ENCODE measurements around the gene ZNF277. TPM values are rescaled to one million over a fixed set of nuclear protein-coding genes. Genes with fewer than 3 reads are reported as not detected.

The ZNF277 gene
- total and polyA plus RNA-seq, 4 donors, result 7.8 to 23.5 (median 14.5) TPM

DNA sequence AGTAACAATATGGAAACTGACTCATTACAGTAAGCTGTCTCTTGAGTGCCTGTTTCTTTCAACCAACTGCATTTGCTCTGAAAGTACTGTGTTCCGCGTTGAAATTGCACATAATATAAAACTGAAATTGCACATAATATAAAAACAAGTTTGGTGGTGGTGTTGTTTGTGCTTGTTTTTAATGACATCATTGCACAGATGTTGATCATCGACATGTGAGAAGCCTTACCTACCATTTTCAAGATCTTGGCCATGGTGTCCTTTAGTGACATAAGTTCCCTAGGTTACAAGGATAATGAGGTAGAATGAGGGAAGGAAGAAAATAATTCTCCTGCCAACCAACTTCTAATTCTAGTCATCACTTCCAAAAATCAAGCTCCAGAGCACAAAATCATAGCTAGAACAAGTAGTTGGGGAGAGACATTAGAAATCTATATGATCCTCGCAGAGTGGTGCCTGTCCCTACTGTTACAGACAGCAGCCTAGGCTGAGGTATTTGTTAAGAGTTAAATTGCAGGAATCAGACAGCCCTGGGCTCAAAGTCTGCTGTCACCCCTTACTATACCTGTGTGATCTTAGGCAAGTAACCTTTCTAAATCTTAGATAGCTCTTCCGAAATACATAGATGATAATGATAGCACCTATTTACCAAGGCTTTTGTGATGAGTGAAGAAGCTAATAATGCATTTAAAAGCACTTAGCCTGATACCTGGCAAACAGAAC, 29.6 kb upstream of the ZNF277 start:
- no peaks in the 10 kb centered on the region for H3K27me3 ChIP-seq (ENCODE audit: control insufficient read depth in 4 of 4, insufficient read depth in 4 of 4, low read length in 3 of 4)
- H3K36me3 ChIP-seq (ENCODE audit: control insufficient read depth in 4 of 4, insufficient read depth in 3 of 4, low read depth in 1 of 4, low read length in 3 of 4), result no peaks in the 10 kb centered on the region
- H3K4me1 ChIP-seq (ENCODE audit: control insufficient read depth in 4 of 4, insufficient read depth in 4 of 4, low read length in 3 of 4), result peaks cover 0 to 3% (median under 1%) of the 10 kb centered on the region in 4 donors
- no peak overlapping the region for H3K4me3 ChIP-seq (ENCODE audit: low read depth in 1 of 3, low read length in 3 of 3)
- no peak overlapping the region for H3K9ac ChIP-seq (ENCODE audit: low read depth in 1 of 2, low read length in 2 of 2)
- no peak overlapping the region for H3K27ac ChIP-seq (ENCODE audit: low read depth in 1 of 2, low read length in 2 of 2)
- no peak for DNase-seq (ENCODE audit: low spot score)
- TF ChIP-seq, protein P1, sequence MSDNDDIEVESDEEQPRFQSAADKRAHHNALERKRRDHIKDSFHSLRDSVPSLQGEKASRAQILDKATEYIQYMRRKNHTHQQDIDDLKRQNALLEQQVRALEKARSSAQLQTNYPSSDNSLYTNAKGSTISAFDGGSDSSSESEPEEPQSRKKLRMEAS (IDR thresholded peaks at IDR 0.05), result no peak
- TF ChIP-seq FOXA1 (IDR thresholded peaks at IDR 0.05) (no peak), NR2F2 (IDR thresholded peaks at IDR 0.05) (no peak), JUND (IDR thresholded peaks at IDR 0.05) (no peak), RAD21 (IDR thresholded peaks at IDR 0.05) (no peak), FOXA2 (IDR thresholded peaks at IDR 0.05) (no peak)
- TF ChIP-seq, protein P2, sequence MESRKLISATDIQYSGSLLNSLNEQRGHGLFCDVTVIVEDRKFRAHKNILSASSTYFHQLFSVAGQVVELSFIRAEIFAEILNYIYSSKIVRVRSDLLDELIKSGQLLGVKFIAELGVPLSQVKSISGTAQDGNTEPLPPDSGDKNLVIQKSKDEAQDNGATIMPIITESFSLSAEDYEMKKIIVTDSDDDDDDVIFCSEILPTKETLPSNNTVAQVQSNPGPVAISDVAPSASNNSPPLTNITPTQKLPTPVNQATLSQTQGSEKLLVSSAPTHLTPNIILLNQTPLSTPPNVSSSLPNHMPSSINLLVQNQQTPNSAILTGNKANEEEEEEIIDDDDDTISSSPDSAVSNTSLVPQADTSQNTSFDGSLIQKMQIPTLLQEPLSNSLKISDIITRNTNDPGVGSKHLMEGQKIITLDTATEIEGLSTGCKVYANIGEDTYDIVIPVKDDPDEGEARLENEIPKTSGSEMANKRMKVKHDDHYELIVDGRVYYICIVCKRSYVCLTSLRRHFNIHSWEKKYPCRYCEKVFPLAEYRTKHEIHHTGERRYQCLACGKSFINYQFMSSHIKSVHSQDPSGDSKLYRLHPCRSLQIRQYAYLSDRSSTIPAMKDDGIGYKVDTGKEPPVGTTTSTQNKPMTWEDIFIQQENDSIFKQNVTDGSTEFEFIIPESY (IDR thresholded peaks at IDR 0.05), result no peak
- H3K9me3 ChIP-seq (ENCODE audit: control insufficient read depth in 4 of 4, low read length in 3 of 4), result no peaks in the 10 kb centered on the region
- 94% methylated on average over 5 of the region's 5 CpGs for WGBS

DNA sequence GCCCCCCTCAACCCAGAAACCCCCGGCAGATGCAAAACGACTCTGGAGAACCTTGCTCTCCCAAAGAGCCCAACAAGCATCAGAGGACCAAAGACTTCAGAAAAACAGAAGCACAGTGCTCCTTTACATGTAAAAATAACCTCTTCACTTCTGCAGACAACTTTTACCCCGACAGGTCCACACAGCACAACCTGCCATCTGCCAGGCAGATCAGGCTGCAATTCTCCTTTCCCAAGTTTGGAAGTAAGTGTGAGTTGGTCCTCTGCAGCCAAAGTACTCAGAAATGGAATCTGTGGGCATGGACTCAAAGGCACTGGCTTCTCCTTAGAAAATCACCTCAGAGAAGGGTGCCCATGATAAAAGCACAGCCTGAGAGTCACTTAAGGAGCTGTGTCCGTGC, 26.3 kb upstream of the ZNF277 start:
- 88% methylated on average over 4 of the region's 4 CpGs for WGBS
- DNase-seq (ENCODE audit: low spot score), result no peak
- H3K27ac ChIP-seq (ENCODE audit: low read depth in 1 of 2, low read length in 2 of 2), result no peak overlapping the region
- H3K36me3 ChIP-seq (ENCODE audit: control insufficient read depth in 4 of 4, insufficient read depth in 3 of 4, low read depth in 1 of 4, low read length in 3 of 4), result no peaks in the 10 kb centered on the region
- no peak for TF ChIP-seq TAF1 (conservative IDR thresholded peaks at IDR 0.05)
- no peak for TF ChIP-seq SP1 (IDR thresholded peaks at IDR 0.05)
- TF ChIP-seq, protein P1 (IDR thresholded peaks at IDR 0.05), result no peak
- no peak for TF ChIP-seq EGR1 (IDR thresholded peaks at IDR 0.05; ENCODE audit: low read depth in 2 of 2)
- no peak for TF ChIP-seq HNF4G (IDR thresholded peaks at IDR 0.05)
- no peak for TF ChIP-seq NR2F2 (IDR thresholded peaks at IDR 0.05)
- no peak for TF ChIP-seq GABPA (IDR thresholded peaks at IDR 0.05 in 1 of 2, conservative IDR thresholded peaks at IDR 0.05 in 1 of 2)
- TF ChIP-seq HNF4A (conservative IDR thresholded peaks at IDR 0.05), result no peak
- TF ChIP-seq YY1 (IDR thresholded peaks at IDR 0.05), result no peak
- no peak for TF ChIP-seq RXRA (IDR thresholded peaks at IDR 0.05)
- TF ChIP-seq, protein P3, sequence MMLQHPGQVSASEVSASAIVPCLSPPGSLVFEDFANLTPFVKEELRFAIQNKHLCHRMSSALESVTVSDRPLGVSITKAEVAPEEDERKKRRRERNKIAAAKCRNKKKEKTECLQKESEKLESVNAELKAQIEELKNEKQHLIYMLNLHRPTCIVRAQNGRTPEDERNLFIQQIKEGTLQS (IDR thresholded peaks at IDR 0.05), result no peak
- TF ChIP-seq, protein P4, sequence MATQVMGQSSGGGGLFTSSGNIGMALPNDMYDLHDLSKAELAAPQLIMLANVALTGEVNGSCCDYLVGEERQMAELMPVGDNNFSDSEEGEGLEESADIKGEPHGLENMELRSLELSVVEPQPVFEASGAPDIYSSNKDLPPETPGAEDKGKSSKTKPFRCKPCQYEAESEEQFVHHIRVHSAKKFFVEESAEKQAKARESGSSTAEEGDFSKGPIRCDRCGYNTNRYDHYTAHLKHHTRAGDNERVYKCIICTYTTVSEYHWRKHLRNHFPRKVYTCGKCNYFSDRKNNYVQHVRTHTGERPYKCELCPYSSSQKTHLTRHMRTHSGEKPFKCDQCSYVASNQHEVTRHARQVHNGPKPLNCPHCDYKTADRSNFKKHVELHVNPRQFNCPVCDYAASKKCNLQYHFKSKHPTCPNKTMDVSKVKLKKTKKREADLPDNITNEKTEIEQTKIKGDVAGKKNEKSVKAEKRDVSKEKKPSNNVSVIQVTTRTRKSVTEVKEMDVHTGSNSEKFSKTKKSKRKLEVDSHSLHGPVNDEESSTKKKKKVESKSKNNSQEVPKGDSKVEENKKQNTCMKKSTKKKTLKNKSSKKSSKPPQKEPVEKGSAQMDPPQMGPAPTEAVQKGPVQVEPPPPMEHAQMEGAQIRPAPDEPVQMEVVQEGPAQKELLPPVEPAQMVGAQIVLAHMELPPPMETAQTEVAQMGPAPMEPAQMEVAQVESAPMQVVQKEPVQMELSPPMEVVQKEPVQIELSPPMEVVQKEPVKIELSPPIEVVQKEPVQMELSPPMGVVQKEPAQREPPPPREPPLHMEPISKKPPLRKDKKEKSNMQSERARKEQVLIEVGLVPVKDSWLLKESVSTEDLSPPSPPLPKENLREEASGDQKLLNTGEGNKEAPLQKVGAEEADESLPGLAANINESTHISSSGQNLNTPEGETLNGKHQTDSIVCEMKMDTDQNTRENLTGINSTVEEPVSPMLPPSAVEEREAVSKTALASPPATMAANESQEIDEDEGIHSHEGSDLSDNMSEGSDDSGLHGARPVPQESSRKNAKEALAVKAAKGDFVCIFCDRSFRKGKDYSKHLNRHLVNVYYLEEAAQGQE (IDR thresholded peaks at IDR 0.05), result no peak
- H3K9me3 ChIP-seq (ENCODE audit: control insufficient read depth in 4 of 4, low read length in 3 of 4), result no peaks in the 10 kb centered on the region
- H3K9ac ChIP-seq (ENCODE audit: low read depth in 1 of 2, low read length in 2 of 2), result no peak overlapping the region
- peaks cover 0 to 4% (median 1%) of the 10 kb centered on the region in 4 donors for H3K4me1 ChIP-seq (ENCODE audit: control insufficient read depth in 4 of 4, insufficient read depth in 4 of 4, low read length in 3 of 4)
- no peaks in the 10 kb centered on the region for H3K27me3 ChIP-seq (ENCODE audit: control insufficient read depth in 4 of 4, insufficient read depth in 4 of 4, low read length in 3 of 4)
- no peak overlapping the region for H3K4me3 ChIP-seq (ENCODE audit: low read depth in 1 of 3, low read length in 3 of 3)
